ENCODE results near the gene BSND. TPM values are rescaled to one million over a fixed set of nuclear protein-coding genes. Genes with fewer than 3 reads are reported as not detected.

Gene BSND
- total RNA-seq, 1 experiment from 2014 or later: 0.42 TPM

DNA sequence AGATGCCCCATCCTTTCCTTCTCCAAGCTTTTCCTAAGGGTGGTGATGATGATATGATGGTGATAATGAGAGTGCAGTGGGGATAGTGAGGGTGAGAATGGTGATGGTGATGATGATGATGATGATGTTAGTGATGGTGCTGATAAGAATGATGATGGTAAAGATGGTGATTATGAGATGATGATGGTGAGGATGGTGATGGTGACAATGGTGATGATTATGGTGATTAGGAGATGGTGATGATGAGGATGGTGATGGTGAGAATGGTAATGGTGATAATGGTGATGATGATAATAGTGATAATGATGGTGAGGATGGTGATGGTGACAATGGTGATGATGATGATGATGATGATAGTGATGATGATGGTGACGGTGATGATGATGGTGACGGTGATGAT is 4.0 kb downstream of the BSND start:
- DNase-seq (ENCODE audit: low spot score) (no peak), ATAC-seq (no peak)
- ChIA-PET POLR2A (interaction anchor here (0.6 kb wide), 1 partner anchor 113 kb away, joined by 3 read pairs; no protein-coding TSS in a partner anchor), CTCF (interaction anchor here (1.2 to 11.2 kb wide), 3 partner anchors 8 to 54 kb away, joined by 6 to 373 read pairs (median 174); no protein-coding TSS in a partner anchor)
- Mint-ChIP-seq H3K27ac (no peak overlapping the region), H3K4me3 (no peak overlapping the region), H3K36me3 (no peaks in the 10 kb centered on the region), H3K4me1 (peaks cover 7% of the 10 kb centered on the region; the same call in 1 of the 2 replicates), H3K27me3 (ENCODE audit: low read depth) (peaks cover 38% of the 10 kb centered on the region), H3K9me3 (no peaks in the 10 kb centered on the region)
- TF ChIP-seq, protein P1, sequence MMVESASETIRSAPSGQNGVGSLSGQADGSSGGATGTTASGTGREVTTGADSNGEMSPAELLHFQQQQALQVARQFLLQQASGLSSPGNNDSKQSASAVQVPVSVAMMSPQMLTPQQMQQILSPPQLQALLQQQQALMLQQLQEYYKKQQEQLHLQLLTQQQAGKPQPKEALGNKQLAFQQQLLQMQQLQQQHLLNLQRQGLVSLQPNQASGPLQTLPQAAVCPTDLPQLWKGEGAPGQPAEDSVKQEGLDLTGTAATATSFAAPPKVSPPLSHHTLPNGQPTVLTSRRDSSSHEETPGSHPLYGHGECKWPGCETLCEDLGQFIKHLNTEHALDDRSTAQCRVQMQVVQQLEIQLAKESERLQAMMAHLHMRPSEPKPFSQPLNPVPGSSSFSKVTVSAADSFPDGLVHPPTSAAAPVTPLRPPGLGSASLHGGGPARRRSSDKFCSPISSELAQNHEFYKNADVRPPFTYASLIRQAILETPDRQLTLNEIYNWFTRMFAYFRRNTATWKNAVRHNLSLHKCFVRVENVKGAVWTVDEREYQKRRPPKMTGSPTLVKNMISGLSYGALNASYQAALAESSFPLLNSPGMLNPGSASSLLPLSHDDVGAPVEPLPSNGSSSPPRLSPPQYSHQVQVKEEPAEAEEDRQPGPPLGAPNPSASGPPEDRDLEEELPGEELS (CRISPR knock-in tag; IDR thresholded peaks at IDR 0.05): no peak
- TF ChIP-seq CREB1 (CRISPR knock-in tag; IDR thresholded peaks at IDR 0.05) (no peak), PRRX2 (CRISPR knock-in tag; IDR thresholded peaks at IDR 0.05) (no peak), RELA (CRISPR knock-in tag; IDR thresholded peaks at IDR 0.05; ENCODE audit: borderline replicate concordance) (no peak), GABPB1 (CRISPR knock-in tag; IDR thresholded peaks at IDR 0.05) (no peak), JAZF1 (CRISPR knock-in tag; IDR thresholded peaks at IDR 0.05) (no peak), MYBL2 (CRISPR knock-in tag; IDR thresholded peaks at IDR 0.05) (no peak), ESRRA (CRISPR knock-in tag; IDR thresholded peaks at IDR 0.05; ENCODE audit: borderline replicate concordance) (no peak), KAT7 (CRISPR knock-in tag; IDR thresholded peaks at IDR 0.05; ENCODE audit: borderline replicate concordance) (no peak), TEAD1 (CRISPR knock-in tag; IDR thresholded peaks at IDR 0.05) (no peak), EMX1 (CRISPR knock-in tag; IDR thresholded peaks at IDR 0.05) (no peak), ZNF416 (CRISPR knock-in tag; IDR thresholded peaks at IDR 0.05) (no peak), FOXJ3 (CRISPR knock-in tag; IDR thresholded peaks at IDR 0.05; ENCODE audit: borderline replicate concordance) (no peak), ZNF423 (CRISPR knock-in tag; IDR thresholded peaks at IDR 0.05) (no peak)
- TF ChIP-seq, protein P2, sequence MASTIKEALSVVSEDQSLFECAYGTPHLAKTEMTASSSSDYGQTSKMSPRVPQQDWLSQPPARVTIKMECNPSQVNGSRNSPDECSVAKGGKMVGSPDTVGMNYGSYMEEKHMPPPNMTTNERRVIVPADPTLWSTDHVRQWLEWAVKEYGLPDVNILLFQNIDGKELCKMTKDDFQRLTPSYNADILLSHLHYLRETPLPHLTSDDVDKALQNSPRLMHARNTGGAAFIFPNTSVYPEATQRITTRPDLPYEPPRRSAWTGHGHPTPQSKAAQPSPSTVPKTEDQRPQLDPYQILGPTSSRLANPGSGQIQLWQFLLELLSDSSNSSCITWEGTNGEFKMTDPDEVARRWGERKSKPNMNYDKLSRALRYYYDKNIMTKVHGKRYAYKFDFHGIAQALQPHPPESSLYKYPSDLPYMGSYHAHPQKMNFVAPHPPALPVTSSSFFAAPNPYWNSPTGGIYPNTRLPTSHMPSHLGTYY (CRISPR knock-in tag; IDR thresholded peaks at IDR 0.05): no peak
- TF ChIP-seq, protein P3, sequence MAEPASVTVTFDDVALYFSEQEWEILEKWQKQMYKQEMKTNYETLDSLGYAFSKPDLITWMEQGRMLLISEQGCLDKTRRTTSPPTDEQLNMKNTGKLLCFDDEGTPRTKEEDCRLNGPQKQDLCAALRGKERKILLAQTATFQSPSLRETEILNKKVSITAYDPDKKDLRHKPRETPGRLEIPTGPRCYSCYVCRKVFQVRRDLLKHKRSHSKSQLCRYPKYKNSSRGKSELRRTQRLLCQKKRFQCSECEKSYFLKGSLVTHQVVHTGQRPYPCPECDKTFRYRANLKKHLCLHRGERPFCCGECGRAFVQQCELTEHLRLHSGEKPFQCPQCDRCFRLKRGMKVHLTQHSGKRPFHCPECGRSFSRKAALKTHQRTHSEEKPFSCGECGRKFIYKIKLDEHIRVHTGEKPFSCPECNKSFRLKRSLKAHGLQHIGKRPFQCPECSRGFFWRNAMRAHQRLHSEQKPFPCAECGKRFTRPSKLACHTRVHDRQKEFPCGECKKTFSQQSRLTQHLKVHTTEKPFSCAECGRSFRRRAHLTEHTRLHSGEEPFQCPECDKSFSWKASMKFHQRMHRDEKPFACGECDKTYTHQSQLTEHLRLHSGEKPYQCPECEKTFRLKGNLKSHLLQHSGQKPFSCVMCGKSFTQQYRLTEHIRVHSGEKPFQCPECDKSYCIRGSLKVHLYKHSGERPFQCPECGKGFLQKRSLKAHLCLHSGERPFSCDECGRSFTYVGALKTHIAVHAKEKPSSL (CRISPR knock-in tag; conservative IDR thresholded peaks at IDR 0.05): no peak
- TF ChIP-seq, protein P4, sequence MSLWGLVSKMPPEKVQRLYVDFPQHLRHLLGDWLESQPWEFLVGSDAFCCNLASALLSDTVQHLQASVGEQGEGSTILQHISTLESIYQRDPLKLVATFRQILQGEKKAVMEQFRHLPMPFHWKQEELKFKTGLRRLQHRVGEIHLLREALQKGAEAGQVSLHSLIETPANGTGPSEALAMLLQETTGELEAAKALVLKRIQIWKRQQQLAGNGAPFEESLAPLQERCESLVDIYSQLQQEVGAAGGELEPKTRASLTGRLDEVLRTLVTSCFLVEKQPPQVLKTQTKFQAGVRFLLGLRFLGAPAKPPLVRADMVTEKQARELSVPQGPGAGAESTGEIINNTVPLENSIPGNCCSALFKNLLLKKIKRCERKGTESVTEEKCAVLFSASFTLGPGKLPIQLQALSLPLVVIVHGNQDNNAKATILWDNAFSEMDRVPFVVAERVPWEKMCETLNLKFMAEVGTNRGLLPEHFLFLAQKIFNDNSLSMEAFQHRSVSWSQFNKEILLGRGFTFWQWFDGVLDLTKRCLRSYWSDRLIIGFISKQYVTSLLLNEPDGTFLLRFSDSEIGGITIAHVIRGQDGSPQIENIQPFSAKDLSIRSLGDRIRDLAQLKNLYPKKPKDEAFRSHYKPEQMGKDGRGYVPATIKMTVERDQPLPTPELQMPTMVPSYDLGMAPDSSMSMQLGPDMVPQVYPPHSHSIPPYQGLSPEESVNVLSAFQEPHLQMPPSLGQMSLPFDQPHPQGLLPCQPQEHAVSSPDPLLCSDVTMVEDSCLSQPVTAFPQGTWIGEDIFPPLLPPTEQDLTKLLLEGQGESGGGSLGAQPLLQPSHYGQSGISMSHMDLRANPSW (CRISPR knock-in tag; conservative IDR thresholded peaks at IDR 0.05; ENCODE audit: low read depth): no peak
- TF ChIP-seq, protein P5, sequence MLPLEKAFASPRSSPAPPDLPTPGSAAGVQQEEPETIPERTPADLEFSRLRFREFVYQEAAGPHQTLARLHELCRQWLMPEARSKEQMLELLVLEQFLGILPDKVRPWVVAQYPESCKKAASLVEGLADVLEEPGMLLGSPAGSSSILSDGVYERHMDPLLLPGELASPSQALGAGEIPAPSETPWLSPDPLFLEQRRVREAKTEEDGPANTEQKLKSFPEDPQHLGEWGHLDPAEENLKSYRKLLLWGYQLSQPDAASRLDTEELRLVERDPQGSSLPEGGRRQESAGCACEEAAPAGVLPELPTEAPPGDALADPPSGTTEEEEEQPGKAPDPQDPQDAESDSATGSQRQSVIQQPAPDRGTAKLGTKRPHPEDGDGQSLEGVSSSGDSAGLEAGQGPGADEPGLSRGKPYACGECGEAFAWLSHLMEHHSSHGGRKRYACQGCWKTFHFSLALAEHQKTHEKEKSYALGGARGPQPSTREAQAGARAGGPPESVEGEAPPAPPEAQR (CRISPR knock-in tag; IDR thresholded peaks at IDR 0.05): no peak
- TF ChIP-seq, protein P6, sequence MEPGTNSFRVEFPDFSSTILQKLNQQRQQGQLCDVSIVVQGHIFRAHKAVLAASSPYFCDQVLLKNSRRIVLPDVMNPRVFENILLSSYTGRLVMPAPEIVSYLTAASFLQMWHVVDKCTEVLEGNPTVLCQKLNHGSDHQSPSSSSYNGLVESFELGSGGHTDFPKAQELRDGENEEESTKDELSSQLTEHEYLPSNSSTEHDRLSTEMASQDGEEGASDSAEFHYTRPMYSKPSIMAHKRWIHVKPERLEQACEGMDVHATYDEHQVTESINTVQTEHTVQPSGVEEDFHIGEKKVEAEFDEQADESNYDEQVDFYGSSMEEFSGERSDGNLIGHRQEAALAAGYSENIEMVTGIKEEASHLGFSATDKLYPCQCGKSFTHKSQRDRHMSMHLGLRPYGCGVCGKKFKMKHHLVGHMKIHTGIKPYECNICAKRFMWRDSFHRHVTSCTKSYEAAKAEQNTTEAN (CRISPR knock-in tag; IDR thresholded peaks at IDR 0.05): no peak
